SU-DHL-6 (cell line): Measurements from ENCODE around the gene MAPK10.

Source experiments
- H2AFZ ChIP-seq: fragments of 200-600 bp; sonication (generic); 2 replicates; pipeline ENCODE4 v1.6.1; 2014; ENCODE audit warnings: low read depth, mild to moderate bottlenecking, moderate library complexity, mixed read lengths, antibody characterized with exemption, low read length; ENCODE audit not compliant: severe bottlenecking
- H3F3A ChIP-seq: fragments of 200-600 bp; shearing (Covaris generic); 2 replicates; pipeline ENCODE4 v1.6.0; 2016; ENCODE audit warnings: antibody characterized with exemption, mild to moderate bottlenecking; ENCODE audit not compliant: insufficient read depth
- H3K27ac ChIP-seq: fragments of 200-600 bp; sonication (generic); 2 replicates; pipeline ENCODE4 v1.5.1; 2016; ENCODE audit warnings: low read depth, mild to moderate bottlenecking, low read length, moderate library complexity, mixed read lengths
- H3K27me3 ChIP-seq: fragments of 200-600 bp; sonication (generic), shearing (Covaris generic); 2 replicates; pipeline ENCODE4 v1.6.0; 2014; ENCODE audit warnings: mild to moderate bottlenecking, low read length
- H3K36me3 ChIP-seq: fragments of 200-600 bp; sonication (generic); 2 replicates; pipeline ENCODE4 v1.6.1; 2014; ENCODE audit warnings: mild to moderate bottlenecking, low read length, mixed read lengths
- H3K4me2 ChIP-seq: fragments of 300-600, 200-600 bp; shearing (Covaris generic), sonication (generic); 2 replicates; pipeline ENCODE4 v1.6.0; 2014; ENCODE audit warnings: low read length, low read depth, mild to moderate bottlenecking; ENCODE audit not compliant: poor library complexity, severe bottlenecking
- H3K4me3 ChIP-seq: fragments of 200-600 bp; sonication (generic); 2 replicates; pipeline ENCODE4 v1.5.1; 2014; ENCODE audit warnings: antibody characterized with exemption, low read length, mild to moderate bottlenecking, mixed read lengths; ENCODE audit not compliant: insufficient read depth, poor library complexity, severe bottlenecking
- H3K79me2 ChIP-seq: fragments of 200-600 bp; sonication (generic); 2 replicates; pipeline ENCODE4 v1.6.1; 2014; ENCODE audit warnings: mild to moderate bottlenecking, low read length, moderate library complexity; ENCODE audit not compliant: insufficient read depth
- H3K9ac ChIP-seq: fragments of 200-600 bp; sonication (generic); 2 replicates; pipeline ENCODE4 v1.7.0; 2014; ENCODE audit warnings: mild to moderate bottlenecking, low read length
- H3K9me2 ChIP-seq: fragments of 200-600 bp; sonication (generic); replicated peaks from 2 replicates; pipeline ENCODE4 v1.6.1; 2014; ENCODE audit warnings: low read length; ENCODE audit not compliant: insufficient read depth
- H3K9me3 ChIP-seq: fragments of 200-600 bp; sonication (generic); 2 replicates; pipeline ENCODE4 v1.6.1; 2014; ENCODE audit warnings: low read length, mixed read lengths; ENCODE audit not compliant: insufficient read depth
- H4K20me1 ChIP-seq: fragments of 200-600 bp; sonication (generic); 2 replicates; pipeline ENCODE4 v1.6.1; 2014; ENCODE audit warnings: low read depth, mild to moderate bottlenecking, antibody characterized with exemption, low read length, moderate library complexity, mixed read lengths
- CTCF ChIP-seq: fragments of 200-600 bp; sonication (generic); IDR thresholded peaks from one replicate; pipeline ENCODE4 v1.5.1; 2017; ENCODE audit warnings: antibody characterized with exemption, mild to moderate bottlenecking, low read length, moderate library complexity; ENCODE audit not compliant: insufficient read depth, poor library complexity, severe bottlenecking
- EZH2phosphoT487 ChIP-seq: fragments of 200-600 bp; sonication (generic), shearing (Covaris generic); conservative IDR thresholded peaks from 2 replicates; pipeline ENCODE4 v1.6.1; 2018; ENCODE audit warnings: mild to moderate bottlenecking, antibody characterized with exemption, low read length, moderate library complexity, mixed read lengths

The MAPK10 gene

GRCh38 chr4:86100539-86101215 is 259.2 kb downstream of the MAPK10 start:
- TF ChIP-seq EZH2phosphoT487: no peak
- TF ChIP-seq CTCF: no peak
- Histone ChIP-seq H3K4me3 (no peak overlapping the region), H3K9me2 (no peaks in the 10 kb centered on the region), H3K27me3 (no peaks in the 10 kb centered on the region), H3K79me2 (no peaks in the 10 kb centered on the region), H4K20me1 (no peaks in the 10 kb centered on the region), H3K36me3 (no peaks in the 10 kb centered on the region), H3F3A (no peaks in the 10 kb centered on the region), H3K9me3 (no peaks in the 10 kb centered on the region), H3K27ac (no peak overlapping the region), H3K4me2 (no peak overlapping the region), H2AFZ (no peak overlapping the region), H3K9ac (no peak overlapping the region)

- Histone ChIP-seq H3K79me2 (no peaks in the 10 kb centered on the region), H3F3A (no peaks in the 10 kb centered on the region), H2AFZ (no peak overlapping the region), H3K4me2 (no peak overlapping the region), H3K27ac (no peak overlapping the region), H3K9me3 (no peaks in the 10 kb centered on the region), H3K9me2 (no peaks in the 10 kb centered on the region), H3K27me3 (no peaks in the 10 kb centered on the region), H3K9ac (no peak overlapping the region), H3K4me3 (no peak overlapping the region), H3K36me3 (no peaks in the 10 kb centered on the region), H4K20me1 (no peaks in the 10 kb centered on the region)
- no peak for TF ChIP-seq EZH2phosphoT487
- no peak for TF ChIP-seq CTCF
These were observed 260.5 kb downstream of the MAPK10 start for GRCh38 chr4:86099348-86099747.

GRCh38 chr4:86098691-86099090 is 261.2 kb downstream of the MAPK10 start:
- no peaks in the 10 kb centered on the region for H3K9me2 ChIP-seq
- H3K4me2 ChIP-seq: no peak overlapping the region
- H3K36me3 ChIP-seq: no peaks in the 10 kb centered on the region
- no peak for TF ChIP-seq EZH2phosphoT487
- no peak for TF ChIP-seq CTCF
- H2AFZ ChIP-seq: no peak overlapping the region
- H3K9ac ChIP-seq: no peak overlapping the region
- no peak overlapping the region for H3K4me3 ChIP-seq
- H3F3A ChIP-seq: no peaks in the 10 kb centered on the region
- H3K79me2 ChIP-seq: no peaks in the 10 kb centered on the region
- no peaks in the 10 kb centered on the region for H3K9me3 ChIP-seq
- no peaks in the 10 kb centered on the region for H3K27me3 ChIP-seq
- H3K27ac ChIP-seq: no peak overlapping the region
- no peaks in the 10 kb centered on the region for H4K20me1 ChIP-seq
